ENCODE results near the gene DQX1. TPM values are rescaled to one million over a fixed set of nuclear protein-coding genes. Genes with fewer than 3 reads are reported as not detected.

Gene DQX1
- total RNA-seq, 2 donors from 2014 or later = 2.0 TPM; not detected in 1

GRCh38 chr2:74516650-74517049, 9.4 kb downstream of the DQX1 start:
- 60 to 68% methylated on average over 13 of the region's 13 CpGs for WGBS, 2 donors
- no peak overlapping the region for H3K27ac ChIP-seq
- peaks cover 39% of the 10 kb centered on the region for H3K4me1 ChIP-seq
- no peaks in the 10 kb centered on the region for H3K9me3 ChIP-seq
- H3K4me3 ChIP-seq = no peak overlapping the region
- no peak for DNase-seq
- intact Hi-C loops (cut with DNase I) = no loop called here
- H3K27me3 ChIP-seq = peaks cover 0 to 67% of the 10 kb centered on the region in 2 donors
- no peak for ATAC-seq
- H3K36me3 ChIP-seq (replicated peaks in 1 of 2; ENCODE audit: insufficient read depth in 1 of 2, low read depth in 2 of 2) = no peaks in the 10 kb centered on the region
- TF ChIP-seq CTCF (IDR thresholded peaks at IDR 0.05) = no peak
- no peak for TF ChIP-seq POLR2A (IDR thresholded peaks at IDR 0.05)

- no peak overlapping the region for H3K4me3 ChIP-seq
- peaks cover 39% of the 10 kb centered on the region for H3K4me1 ChIP-seq
- ATAC-seq (peak; percentile 82), DNase-seq (peak; percentile 58 to 73 (median 66))
- peaks cover 0 to 69% of the 10 kb centered on the region in 2 donors for H3K27me3 ChIP-seq
- TF ChIP-seq POLR2A (IDR thresholded peaks at IDR 0.05) (no peak), CTCF (IDR thresholded peaks at IDR 0.05) (no peak)
- no peak overlapping the region for H3K27ac ChIP-seq
- WGBS, 2 donors = 4 to 10% methylated on average over 11 to 72 of the region's 72 CpGs
- no peaks in the 10 kb centered on the region for H3K36me3 ChIP-seq (replicated peaks in 1 of 2; ENCODE audit: insufficient read depth in 1 of 2, low read depth in 2 of 2)
- intact Hi-C loops (cut with DNase I) = no loop called here
- no peaks in the 10 kb centered on the region for H3K9me3 ChIP-seq
These were observed 9.9 kb downstream of the DQX1 start for GRCh38 chr2:74515981-74516633.

- TF ChIP-seq CTCF (IDR thresholded peaks at IDR 0.05) = no peak
- no peak for TF ChIP-seq POLR2A (IDR thresholded peaks at IDR 0.05)
- WGBS, 2 donors = 7 to 11% methylated on average over 9 to 40 of the region's 60 CpGs
- no peaks in the 10 kb centered on the region for H3K9me3 ChIP-seq
- no peak overlapping the region for H3K4me3 ChIP-seq
- H3K27ac ChIP-seq = no peak overlapping the region
- peaks cover 0 to 76% of the 10 kb centered on the region in 2 donors for H3K27me3 ChIP-seq
- intact Hi-C loops (cut with DNase I) = no loop called here
- peak; percentile 50 for ATAC-seq
- DNase-seq = no peak
- peaks cover 39% of the 10 kb centered on the region for H3K4me1 ChIP-seq
- H3K36me3 ChIP-seq (replicated peaks in 1 of 2; ENCODE audit: insufficient read depth in 1 of 2, low read depth in 2 of 2) = no peaks in the 10 kb centered on the region
These were observed 10.6 kb downstream of the DQX1 start for GRCh38 chr2:74515271-74515980.

- no peak for ATAC-seq
- intact Hi-C loops (cut with DNase I) = no loop called here
- no peak for DNase-seq
- H3K27ac ChIP-seq = no peak within 1 kb of the TSS
- 4 to 22% methylated on average over 15 to 72 of the region's 82 CpGs for WGBS, 2 donors
- TF ChIP-seq POLR2A (IDR thresholded peaks at IDR 0.05) (no peak), CTCF (IDR thresholded peaks at IDR 0.05) (no peak)
- peaks cover 0 to 73% of the 10 kb centered on the region in 2 donors for H3K27me3 ChIP-seq
- H3K9me3 ChIP-seq = no peaks in the 10 kb centered on the region
- H3K4me1 ChIP-seq = peaks cover 39% of the 10 kb centered on the region
- no peak within 1 kb of the TSS for H3K4me3 ChIP-seq
- H3K36me3 ChIP-seq (replicated peaks in 1 of 2; ENCODE audit: insufficient read depth in 1 of 2, low read depth in 2 of 2) = no peaks in the 10 kb centered on the region
These were observed 11.4 kb downstream of the DQX1 start, which contains the start of gene TLX2 for GRCh38 chr2:74514368-74515270. Gene TLX2, plus strand, starts transcription at chr2:74514450. Its CDS starts 357 bp downstream, at chr2:74514807.
